A673 (cell line): ENCODE measurements around the gene HIVEP1. TPM values are rescaled to one million over a fixed set of nuclear protein-coding genes. Genes with fewer than 3 reads are reported as not detected.

ENCODE experiments used
- BruUV-seq: library from RNA; stranded (reverse); fragments of 400-500 nt; replicated peaks from 2 replicates; lab custom pipeline; 2021; lab: Mats Ljungman, UMichigan
- CTCF ChIA-PET: fragments of 300-600 bp; sonication (Branson Sonifier 250); formaldehyde crosslinking; loops from one replicate; lab custom pipeline; 2022; ENCODE audit warnings: antibody characterized with exemption; lab: Charles Lee
- POLR2A ChIA-PET: fragments of 300-600 bp; sonication (Branson Sonifier 250); formaldehyde crosslinking; loops from one replicate; lab custom pipeline; 2022; ENCODE audit warnings: antibody characterized with exemption; ENCODE audit not compliant: low non-redundant PET; lab: Charles Lee
- DNase-seq: peaks from one replicate; pipeline ENCODE4 v3.0.0-alpha.2; 2015; ENCODE audit warnings: low spot score
- H3K27ac ChIP-seq: fragments of 200-600 bp; sonication (generic); 2 replicates; pipeline ENCODE4 v1.5.1; 2016; ENCODE audit warnings: mixed run types, low read depth, mild to moderate bottlenecking, mixed read lengths, antibody characterized with exemption, low read length; ENCODE audit not compliant: poor library complexity, severe bottlenecking
- H3K27me3 ChIP-seq: fragments of 200-600 bp; sonication (generic); replicated peaks from 2 replicates; pipeline ENCODE4 v1.6.1; 2017; ENCODE audit warnings: mixed run types, low read depth, mild to moderate bottlenecking, mixed read lengths, antibody characterized with exemption, low read length; ENCODE audit not compliant: insufficient read depth, poor library complexity
- H3K36me3 ChIP-seq: fragments of 200-600 bp; sonication (generic); 2 replicates; pipeline ENCODE4 v1.6.1; 2016; ENCODE audit warnings: mixed run types, mild to moderate bottlenecking, mixed read lengths, antibody characterized with exemption, low read length; ENCODE audit not compliant: insufficient read depth, poor library complexity, severe bottlenecking
- H3K4me1 ChIP-seq: fragments of 200-600 bp; sonication (generic); 2 replicates; pipeline ENCODE4 v1.6.1; 2017; ENCODE audit warnings: mixed run types, mild to moderate bottlenecking, mixed read lengths, antibody characterized with exemption, low read length; ENCODE audit not compliant: insufficient read depth, poor library complexity, severe bottlenecking
- H3K4me3 ChIP-seq: fragments of 200-600 bp; sonication (generic); 2 replicates; pipeline ENCODE4 v1.5.1; 2016; ENCODE audit warnings: low read depth, mixed run types, mild to moderate bottlenecking, mixed read lengths, low read length; ENCODE audit not compliant: poor library complexity, severe bottlenecking
- H3K9me3 ChIP-seq: fragments of 200-600 bp; sonication (generic); 2 replicates; pipeline ENCODE4 v1.6.1; 2016; ENCODE audit warnings: mixed run types, low read depth, mild to moderate bottlenecking, mixed read lengths, antibody characterized with exemption, low read length; ENCODE audit not compliant: poor library complexity, severe bottlenecking
- EZH2 ChIP-seq: fragments of 200-600 bp; sonication (generic); IDR thresholded peaks from 2 replicates; pipeline ENCODE4 v1.6.1; 2017; ENCODE audit warnings: borderline replicate concordance, low read depth, mild to moderate bottlenecking, mixed read lengths, antibody characterized with exemption, low read length; ENCODE audit not compliant: poor library complexity, severe bottlenecking
- intact Hi-C: fragments of 100-400 bp; cut with micrococcal nuclease; formaldehyde crosslinking; loops from one replicate; pipeline ENCODE4 v1.10.0; 2022; ENCODE audit not compliant: unreplicated experiment
- total RNA-seq: library from RNA; stranded (reverse); gene quantifications from 2 replicates; pipeline ENCODE4 v1.2.3, GENCODE V29; 2021
- TF ChIP-seq, protein P1 (sequence below): fragments of 300-800, 200-600 bp; sonication (generic); conservative IDR thresholded peaks from 2 replicates; pipeline ENCODE4 v1.5.1; 2017; ENCODE audit warnings: low read depth, mild to moderate bottlenecking, antibody characterized with exemption, low read length, moderate library complexity, mixed read lengths

Gene HIVEP1
- total RNA-seq, 1 experiment from 2014 or later, result 21.5 TPM

DNA sequence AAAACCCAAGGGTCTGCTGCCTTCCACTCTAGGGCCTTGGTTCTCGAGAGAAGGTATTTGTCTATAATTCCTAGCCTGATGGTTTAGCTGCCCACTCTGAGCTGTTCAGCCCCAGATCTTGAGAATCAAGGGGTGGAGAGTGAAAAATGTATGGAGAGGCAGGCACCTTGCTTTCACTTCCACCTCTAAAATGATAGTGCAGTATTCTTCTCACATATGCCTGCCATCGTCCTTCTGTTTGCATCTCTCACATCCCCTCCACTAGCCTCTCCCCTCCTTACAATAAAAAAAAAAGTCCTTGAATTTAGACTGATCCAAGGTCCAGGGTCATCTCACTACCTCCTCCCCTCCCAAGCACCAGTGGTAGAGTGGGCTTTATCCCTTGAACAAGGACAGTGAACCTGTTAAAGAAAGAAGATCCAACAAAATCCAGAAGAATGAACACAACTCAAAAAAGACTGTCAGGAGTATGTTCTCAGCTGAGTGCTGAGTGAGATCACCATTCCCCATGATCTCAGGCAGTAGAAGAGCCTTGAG lies 104.2 kb downstream of the HIVEP1 start:
- no peak overlapping the region for H3K4me3 ChIP-seq
- H3K36me3 ChIP-seq, result no peaks in the 10 kb centered on the region
- BruUV-seq, result no TSS peak
- DNase-seq, result no peak
- intact Hi-C loops, result no loop called here
- TF ChIP-seq, protein P1, sequence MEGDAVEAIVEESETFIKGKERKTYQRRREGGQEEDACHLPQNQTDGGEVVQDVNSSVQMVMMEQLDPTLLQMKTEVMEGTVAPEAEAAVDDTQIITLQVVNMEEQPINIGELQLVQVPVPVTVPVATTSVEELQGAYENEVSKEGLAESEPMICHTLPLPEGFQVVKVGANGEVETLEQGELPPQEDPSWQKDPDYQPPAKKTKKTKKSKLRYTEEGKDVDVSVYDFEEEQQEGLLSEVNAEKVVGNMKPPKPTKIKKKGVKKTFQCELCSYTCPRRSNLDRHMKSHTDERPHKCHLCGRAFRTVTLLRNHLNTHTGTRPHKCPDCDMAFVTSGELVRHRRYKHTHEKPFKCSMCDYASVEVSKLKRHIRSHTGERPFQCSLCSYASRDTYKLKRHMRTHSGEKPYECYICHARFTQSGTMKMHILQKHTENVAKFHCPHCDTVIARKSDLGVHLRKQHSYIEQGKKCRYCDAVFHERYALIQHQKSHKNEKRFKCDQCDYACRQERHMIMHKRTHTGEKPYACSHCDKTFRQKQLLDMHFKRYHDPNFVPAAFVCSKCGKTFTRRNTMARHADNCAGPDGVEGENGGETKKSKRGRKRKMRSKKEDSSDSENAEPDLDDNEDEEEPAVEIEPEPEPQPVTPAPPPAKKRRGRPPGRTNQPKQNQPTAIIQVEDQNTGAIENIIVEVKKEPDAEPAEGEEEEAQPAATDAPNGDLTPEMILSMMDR, result no peak
- TF ChIP-seq EZH2, result no peak
- ChIA-PET POLR2A (no interaction called here), CTCF (no interaction called here)
- no peaks in the 10 kb centered on the region for H3K4me1 ChIP-seq
- H3K27me3 ChIP-seq, result no peaks in the 10 kb centered on the region
- H3K27ac ChIP-seq, result no peak overlapping the region
- no peaks in the 10 kb centered on the region for H3K9me3 ChIP-seq

DNA sequence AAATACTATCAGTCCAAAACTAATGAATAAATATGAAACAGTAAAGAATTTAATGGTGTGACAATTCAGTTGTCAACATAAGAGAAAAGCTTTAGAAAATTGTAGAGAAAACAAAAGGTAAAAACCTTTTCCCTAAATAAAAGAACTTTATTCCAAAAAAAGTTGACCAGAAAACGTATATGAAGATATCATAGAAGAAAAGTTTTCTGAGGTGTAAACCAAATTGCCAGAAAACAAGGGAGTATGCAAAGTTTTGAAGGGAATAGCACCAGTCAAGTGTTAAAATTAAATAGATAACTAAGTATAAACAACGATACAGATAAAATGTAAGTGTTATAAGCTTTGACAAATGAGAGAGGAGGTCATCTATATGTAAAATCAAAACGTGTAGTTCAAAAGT lies 104.9 kb downstream of the HIVEP1 start:
- POLR2A ChIA-PET, result no interaction called here

DNA sequence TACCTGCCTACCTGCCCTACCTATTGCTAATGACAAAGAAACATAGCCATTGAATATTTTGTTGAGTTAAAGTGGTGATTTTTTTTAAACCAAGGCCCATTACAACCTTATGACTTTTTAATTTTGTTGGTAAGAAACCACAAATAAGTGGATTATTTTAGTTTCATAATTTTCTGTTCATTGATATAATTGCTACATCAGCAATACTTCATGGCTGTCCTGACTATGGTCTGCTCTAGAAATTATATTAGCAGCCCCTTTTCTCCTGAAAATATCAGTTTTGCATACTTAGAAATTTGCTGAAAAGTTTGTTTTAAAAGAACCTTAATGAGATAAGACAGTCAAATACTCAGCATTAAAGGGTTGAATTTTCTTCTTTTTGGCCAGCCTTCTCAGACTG lies 106.5 kb downstream of the HIVEP1 start:
- no peaks in the 10 kb centered on the region for H3K9me3 ChIP-seq
- no peaks in the 10 kb centered on the region for H3K27me3 ChIP-seq
- H3K36me3 ChIP-seq, result no peaks in the 10 kb centered on the region
- H3K27ac ChIP-seq, result no peak overlapping the region
- no TSS peak for BruUV-seq
- ChIA-PET CTCF (no interaction called here), POLR2A (no interaction called here)
- H3K4me1 ChIP-seq, result no peaks in the 10 kb centered on the region
- TF ChIP-seq, protein P1, result no peak
- TF ChIP-seq EZH2, result no peak
- DNase-seq, result no peak
- H3K4me3 ChIP-seq, result no peak overlapping the region
- intact Hi-C loops, result no loop called here

More for the DNA sequence above, 104.9 kb downstream of the HIVEP1 start:
- no peak overlapping the region for H3K4me3 ChIP-seq
- H3K36me3 ChIP-seq, result no peaks in the 10 kb centered on the region
- no peaks in the 10 kb centered on the region for H3K27me3 ChIP-seq
- intact Hi-C loops, result no loop called here
- no peak for DNase-seq
- CTCF ChIA-PET, result no interaction called here
- BruUV-seq, result no TSS peak
- no peak overlapping the region for H3K27ac ChIP-seq
- no peak for TF ChIP-seq EZH2
- TF ChIP-seq, protein P1, result no peak
- no peaks in the 10 kb centered on the region for H3K4me1 ChIP-seq
- H3K9me3 ChIP-seq, result no peaks in the 10 kb centered on the region
